ENCODE results near the gene IL3RA.

DNA sequence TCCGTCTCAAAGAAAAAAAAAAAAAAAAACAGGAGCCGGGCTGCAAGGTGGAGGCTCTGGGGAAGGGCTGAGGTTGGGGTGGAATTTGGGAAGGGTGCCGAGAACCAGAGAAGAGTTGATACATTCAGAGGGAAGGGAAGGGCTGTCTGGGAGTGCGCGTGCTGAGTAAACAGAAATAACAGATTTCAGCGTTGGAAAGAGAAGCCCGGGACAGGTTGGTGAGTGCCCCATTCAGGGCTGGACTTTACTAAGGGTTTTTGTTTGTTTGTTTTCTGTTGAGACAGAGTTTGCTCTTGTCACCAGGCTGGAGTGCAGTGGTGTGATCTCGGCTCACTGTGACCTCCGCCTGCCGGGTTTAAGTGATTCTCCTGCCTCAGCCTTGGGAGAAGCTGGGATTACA is 1.7 kb upstream of the IL3RA start:
- TF ChIP-seq CTCF (IDR thresholded peaks at IDR 0.05) (no peak), NFYB (CRISPR knock-in tag; conservative IDR thresholded peaks at IDR 0.05; ENCODE audit: low read depth) (no peak), ZNF219 (CRISPR knock-in tag; IDR thresholded peaks at IDR 0.05; ENCODE audit: borderline replicate concordance) (no peak), MAX (CRISPR knock-in tag; IDR thresholded peaks at IDR 0.05) (no peak), GABPB1 (CRISPR knock-in tag; IDR thresholded peaks at IDR 0.05) (no peak)
- TF ChIP-seq, protein P1, sequence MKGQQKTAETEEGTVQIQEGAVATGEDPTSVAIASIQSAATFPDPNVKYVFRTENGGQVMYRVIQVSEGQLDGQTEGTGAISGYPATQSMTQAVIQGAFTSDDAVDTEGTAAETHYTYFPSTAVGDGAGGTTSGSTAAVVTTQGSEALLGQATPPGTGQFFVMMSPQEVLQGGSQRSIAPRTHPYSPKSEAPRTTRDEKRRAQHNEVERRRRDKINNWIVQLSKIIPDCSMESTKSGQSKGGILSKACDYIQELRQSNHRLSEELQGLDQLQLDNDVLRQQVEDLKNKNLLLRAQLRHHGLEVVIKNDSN (CRISPR knock-in tag; IDR thresholded peaks at IDR 0.05), result no peak
